ENCODE data around the gene ZNF740. TPM values are rescaled to one million over a fixed set of nuclear protein-coding genes. Genes with fewer than 3 reads are reported as not detected.
A peak's percentile ranks its signal among the peaks of the same experiment; 100 is the strongest.

The ZNF740 gene
- total RNA-seq, 1 donor from 2014 or later, result 19.6 TPM

GRCh38 chr12:53227836-53228235 is 47.3 kb downstream of the ZNF740 start:
- ATAC-seq, result no peak

GRCh38 chr12:53229454-53229853 is 48.9 kb downstream of the ZNF740 start:
- no peak for ATAC-seq

GRCh38 chr12:53230108-53230845 is 49.8 kb downstream of the ZNF740 start:
- peak; percentile 80 for ATAC-seq

- ATAC-seq, result no peak
These were observed 51.1 kb downstream of the ZNF740 start for GRCh38 chr12:53231671-53231920.

- peak; percentile 67 for ATAC-seq
These were observed 51.6 kb downstream of the ZNF740 start, which contains the start of gene RARG for GRCh38 chr12:53231921-53232645. Gene RARG (minus strand): TSS chr12:53232209. CDS start chr12:53227545, 4,664 bp downstream.

- ATAC-seq, result peak; percentile 72
These were observed 52.3 kb downstream of the ZNF740 start for GRCh38 chr12:53232646-53233461.

GRCh38 chr12:53233671-53234121 is 53.2 kb downstream of the ZNF740 start:
- ATAC-seq, result no peak

- no peak for ATAC-seq
These were observed 53.9 kb downstream of the ZNF740 start for GRCh38 chr12:53234271-53234914.

- no peak for ATAC-seq
These were observed 54.6 kb downstream of the ZNF740 start for GRCh38 chr12:53235164-53235563.

GRCh38 chr12:53235742-53236442 is 55.4 kb downstream of the ZNF740 start:
- ATAC-seq, result no peak

GRCh38 chr12:53236443-53237111 is 56.1 kb downstream of the ZNF740 start:
- ATAC-seq, result no peak

GRCh38 chr12:53239643-53240258 is 59.2 kb downstream of the ZNF740 start:
- ATAC-seq, result no peak

GRCh38 chr12:53241623-53242412 is 61.3 kb downstream of the ZNF740 start:
- ATAC-seq, result peak; percentile 16

- ATAC-seq, result no peak
These were observed 63.8 kb downstream of the ZNF740 start for GRCh38 chr12:53244337-53244736.

Other genes starting within 250 kb of the ZNF740 start
- gene KRT18, start 231.6 kb upstream of the ZNF740 start, total RNA-seq, result 80.0 TPM
- gene EIF4B, start 174.3 kb upstream of the ZNF740 start, total RNA-seq, result 344 TPM
- gene TNS2, start 130.7 kb upstream of the ZNF740 start, total RNA-seq, result 10.6 TPM
- 29.3 TPM for gene SPRYD3, start 101.3 kb upstream of the ZNF740 start, total RNA-seq
- 50.5 TPM for gene IGFBP6, start 83.1 kb upstream of the ZNF740 start, total RNA-seq
- gene SOAT2, start 77.2 kb upstream of the ZNF740 start, total RNA-seq, result not detected
- gene CSAD, start 203 bp downstream of the ZNF740 start, total RNA-seq, result 17.1 TPM
- 7.0 TPM for gene ITGB7, start 26.5 kb downstream of the ZNF740 start, total RNA-seq
- gene RARG, start 51.5 kb downstream of the ZNF740 start, total RNA-seq, result 168 TPM
- 33.8 TPM for gene ESPL1, start 87.6 kb downstream of the ZNF740 start, total RNA-seq
- 306 TPM for gene PFDN5, start 114.8 kb downstream of the ZNF740 start, total RNA-seq
- gene MYG1, start 119.0 kb downstream of the ZNF740 start, total RNA-seq, result 30.2 TPM
- gene AAAS, start 140.9 kb downstream of the ZNF740 start, total RNA-seq, result 28.5 TPM
- gene SP7, start 155.6 kb downstream of the ZNF740 start, total RNA-seq, result not detected
- gene SP1, start 199.5 kb downstream of the ZNF740 start, total RNA-seq, result 71.0 TPM
- not detected for gene AMHR2, start 243.1 kb downstream of the ZNF740 start, total RNA-seq